Muscle layer of colon (tissue), 2 donors: ENCODE data around the gene VPS37B.
"Not testable (repeated sequence)": the region's sequence is repeated elsewhere in the genome, so short reads cannot be mapped to it uniquely, and the experiment has no call there.

Experiments used
- H3K27ac ChIP-seq: one replicate; pipeline ENCODE4 v1.7.0; 2013; ENCODE audit warnings: low read depth, mild to moderate bottlenecking, low read length, moderate library complexity
- H3K27me3 ChIP-seq, 2 donors: one replicate each; pipeline ENCODE4 v1.7.0; 2013; ENCODE audit warnings: low read length in 2 of 2, mild to moderate bottlenecking in 2 of 2; ENCODE audit not compliant: insufficient read depth in 2 of 2, control insufficient read depth in 1 of 2
- H3K36me3 ChIP-seq: one replicate; pipeline ENCODE4 v1.7.0; 2013; ENCODE audit warnings: mild to moderate bottlenecking, low read length; ENCODE audit not compliant: insufficient read depth
- H3K4me1 ChIP-seq: one replicate; pipeline ENCODE4 v1.7.0; 2013; ENCODE audit warnings: mild to moderate bottlenecking, low read length; ENCODE audit not compliant: insufficient read depth
- H3K4me3 ChIP-seq, 2 donors: one replicate each; pipeline ENCODE4 v1.7.0; 2013; ENCODE audit warnings: low read length in 2 of 2, low read depth in 1 of 2, mild to moderate bottlenecking in 1 of 2, moderate library complexity in 1 of 2
- H3K9ac ChIP-seq: one replicate; pipeline ENCODE4 v1.7.0; 2013; ENCODE audit warnings: low read length
- H3K9me3 ChIP-seq: one replicate; pipeline ENCODE4 v1.7.0; 2013; ENCODE audit warnings: mild to moderate bottlenecking, low read length
- donor health status: abdominal sarcoma.
- donor health status: Adenocarcinoma of cecum.

The VPS37B gene

GRCh38 chr12:122895704-122896636, at the start of gene VPS37B:
Gene VPS37B, minus strand, starts transcription at chr12:122896124. Its CDS starts 62 bp downstream, at chr12:122896062.
- H3K4me3 ChIP-seq: peak within 1 kb of the TSS; percentile 75 to 92
- no peaks in the 10 kb centered on the region for H3K27me3 ChIP-seq
- peak within 1 kb of the TSS; percentile 89 for H3K27ac ChIP-seq
- H3K4me1 ChIP-seq: peaks cover 26% of the 10 kb centered on the region
- no peaks in the 10 kb centered on the region for H3K36me3 ChIP-seq
- H3K9me3 ChIP-seq: no peaks in the 10 kb centered on the region
- peak within 1 kb of the TSS; percentile 92 for H3K9ac ChIP-seq

DNA sequence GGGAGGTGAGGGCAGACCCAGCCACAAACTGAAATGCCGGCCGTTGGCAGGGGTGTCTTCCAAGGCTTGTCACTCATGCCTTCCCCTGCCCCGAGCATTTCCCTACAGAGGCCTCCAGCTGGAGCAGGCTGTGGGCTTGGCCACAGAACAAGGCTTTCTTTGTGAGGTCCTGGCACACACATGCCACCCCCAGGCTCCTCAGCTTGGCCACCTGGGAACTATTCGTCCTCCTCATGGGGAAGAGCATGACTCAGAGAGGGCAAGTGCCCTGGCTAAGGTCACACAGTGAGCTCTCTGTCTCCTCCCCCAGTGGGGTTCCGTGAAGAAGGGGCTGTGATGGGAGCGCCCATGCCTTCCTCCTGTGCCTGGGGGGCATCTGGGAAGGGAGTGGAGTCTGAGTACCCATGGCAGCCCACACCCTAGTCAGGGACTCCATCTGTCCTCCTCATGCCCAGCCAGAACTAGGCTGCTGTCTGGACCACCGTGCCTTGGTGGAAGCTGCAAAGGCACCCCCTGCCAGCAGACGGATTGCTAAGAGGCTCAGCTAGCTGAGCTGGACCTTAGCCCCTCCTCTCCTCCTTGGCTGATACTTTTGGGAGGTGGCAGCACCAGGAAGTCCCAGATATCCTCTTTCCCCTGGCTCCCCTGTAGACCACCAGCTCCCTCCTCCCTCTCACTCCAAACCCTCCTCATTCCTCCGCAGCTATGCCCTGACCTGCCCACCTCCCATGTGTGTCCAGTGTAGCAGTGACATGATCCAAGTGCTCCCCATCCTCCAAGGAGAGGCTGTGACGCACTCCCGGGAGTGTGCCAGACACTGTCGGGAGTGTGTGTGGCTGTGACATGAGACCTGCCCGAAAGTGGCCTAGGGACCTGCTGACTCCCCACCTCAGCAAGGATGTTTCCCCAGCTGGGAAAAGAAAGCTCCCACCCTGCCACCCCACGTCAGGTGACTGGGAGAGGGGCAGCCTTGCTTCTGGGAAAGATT, 49.0 kb upstream of the VPS37B start:
- H3K9ac ChIP-seq: no peak overlapping the region
- H3K27me3 ChIP-seq: no peaks in the 10 kb centered on the region
- no peak overlapping the region for H3K4me3 ChIP-seq
- no peaks in the 10 kb centered on the region for H3K9me3 ChIP-seq
- H3K4me1 ChIP-seq: peaks cover 15% of the 10 kb centered on the region
- no peaks in the 10 kb centered on the region for H3K36me3 ChIP-seq
- H3K27ac ChIP-seq: no peak overlapping the region

GRCh38 chr12:122943196-122943595, 47.3 kb upstream of the VPS37B start:
- no peak overlapping the region for H3K9ac ChIP-seq
- no peaks in the 10 kb centered on the region for H3K9me3 ChIP-seq
- peaks cover 15% of the 10 kb centered on the region for H3K4me1 ChIP-seq
- no peak overlapping the region for H3K4me3 ChIP-seq
- H3K36me3 ChIP-seq: no peaks in the 10 kb centered on the region
- H3K27ac ChIP-seq: no peak overlapping the region
- no peaks in the 10 kb centered on the region for H3K27me3 ChIP-seq

GRCh38 chr12:122942637-122943036, 46.7 kb upstream of the VPS37B start:
- H3K27ac ChIP-seq: no peak overlapping the region
- no peaks in the 10 kb centered on the region for H3K9me3 ChIP-seq
- no peaks in the 10 kb centered on the region for H3K27me3 ChIP-seq
- no peak overlapping the region for H3K4me3 ChIP-seq
- no peak overlapping the region for H3K9ac ChIP-seq
- H3K36me3 ChIP-seq: no peaks in the 10 kb centered on the region
- H3K4me1 ChIP-seq: peaks cover 15% of the 10 kb centered on the region

GRCh38 chr12:122941351-122941750, 45.4 kb upstream of the VPS37B start:
- H3K36me3 ChIP-seq, H3K9me3 ChIP-seq: not testable (repeated sequence)

DNA sequence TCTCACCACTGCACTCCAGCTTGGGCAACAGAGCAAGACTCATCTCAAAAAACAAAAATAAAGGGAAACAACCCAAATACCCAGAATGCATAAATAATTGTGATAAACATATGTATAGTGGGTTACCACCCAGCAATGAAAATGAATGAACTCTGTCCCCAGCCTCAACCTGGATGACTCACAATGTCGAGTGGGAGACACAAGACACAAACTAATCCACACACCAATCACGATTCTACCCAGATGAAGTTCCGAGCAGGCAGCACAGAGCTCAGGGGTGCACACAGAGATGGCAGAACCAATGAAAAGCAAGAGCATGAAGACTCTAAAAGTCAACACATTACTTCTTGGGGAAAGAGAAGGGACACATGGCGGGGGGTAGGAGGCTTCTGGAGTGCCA, 43.2 kb upstream of the VPS37B start:
- Histone ChIP-seq H3K27ac (no peak overlapping the region), H3K4me1 (no peaks in the 10 kb centered on the region), H3K27me3 (no peaks in the 10 kb centered on the region), H3K9ac (no peak overlapping the region), H3K9me3 (no peaks in the 10 kb centered on the region), H3K36me3 (no peaks in the 10 kb centered on the region), H3K4me3 (no peak overlapping the region)

More at GRCh38 chr12:122941351-122941750, 45.4 kb upstream of the VPS37B start:
- H3K4me3 ChIP-seq, H3K4me1 ChIP-seq, H3K27ac ChIP-seq, H3K27me3 ChIP-seq, H3K9ac ChIP-seq: not testable (repeated sequence)

DNA sequence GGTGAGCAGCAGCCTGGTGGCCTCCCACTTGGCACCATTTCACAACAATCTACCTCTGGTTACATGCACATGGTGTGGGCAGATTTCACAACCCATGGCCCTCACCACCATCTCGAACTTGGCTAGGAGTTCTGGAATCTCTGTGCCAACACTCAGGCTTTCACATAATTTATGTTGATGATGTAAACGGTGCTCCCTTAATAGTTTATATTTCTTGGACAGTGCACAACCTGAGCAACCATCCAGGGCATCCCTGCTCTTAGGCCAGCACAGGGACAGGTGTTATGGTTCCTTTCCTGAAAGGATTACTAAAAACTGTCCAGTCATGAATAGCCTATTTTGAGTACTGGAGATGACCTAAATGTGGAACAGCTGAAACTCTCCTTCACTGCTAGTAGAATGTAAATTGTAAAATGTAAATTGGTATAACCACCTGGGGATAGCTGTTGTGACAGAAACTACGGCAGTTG, 41.7 kb upstream of the VPS37B start:
- no peak overlapping the region for H3K4me3 ChIP-seq
- no peaks in the 10 kb centered on the region for H3K27me3 ChIP-seq
- no peak overlapping the region for H3K9ac ChIP-seq
- no peaks in the 10 kb centered on the region for H3K36me3 ChIP-seq
- no peaks in the 10 kb centered on the region for H3K9me3 ChIP-seq
- H3K4me1 ChIP-seq: no peaks in the 10 kb centered on the region
- no peak overlapping the region for H3K27ac ChIP-seq

DNA sequence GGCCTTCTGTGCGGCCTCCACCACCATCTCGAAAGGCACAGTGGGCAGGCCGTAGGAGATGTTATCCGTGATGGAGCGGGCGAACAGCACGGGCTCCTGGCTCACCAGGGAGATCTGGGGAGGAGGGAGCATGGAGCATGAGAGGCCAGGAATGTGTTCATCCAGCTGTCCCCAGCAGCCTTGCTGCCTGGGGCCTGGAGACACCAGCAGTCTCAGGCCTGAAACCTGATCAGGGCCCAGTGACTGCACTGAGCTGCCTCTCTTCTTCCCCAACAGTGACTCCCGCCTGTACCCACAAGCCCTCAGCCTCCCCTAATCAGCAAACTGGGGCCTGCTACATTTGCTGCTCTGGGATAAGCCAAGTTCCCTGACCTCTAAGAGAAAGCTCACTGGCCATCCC, 39.4 kb upstream of the VPS37B start:
- H3K27ac ChIP-seq: no peak overlapping the region
- H3K9me3 ChIP-seq: no peaks in the 10 kb centered on the region
- H3K27me3 ChIP-seq: no peaks in the 10 kb centered on the region
- H3K9ac ChIP-seq: no peak overlapping the region
- no peaks in the 10 kb centered on the region for H3K4me1 ChIP-seq
- H3K36me3 ChIP-seq: no peaks in the 10 kb centered on the region
- H3K4me3 ChIP-seq: no peak overlapping the region

- no peaks in the 10 kb centered on the region for H3K4me1 ChIP-seq
- no peak overlapping the region for H3K27ac ChIP-seq
- no peak overlapping the region for H3K4me3 ChIP-seq
- no peaks in the 10 kb centered on the region for H3K36me3 ChIP-seq
- H3K9me3 ChIP-seq: no peaks in the 10 kb centered on the region
- no peaks in the 10 kb centered on the region for H3K27me3 ChIP-seq
- no peak overlapping the region for H3K9ac ChIP-seq
Measured at GRCh38 chr12:122934722-122935121, 38.8 kb upstream of the VPS37B start.

DNA sequence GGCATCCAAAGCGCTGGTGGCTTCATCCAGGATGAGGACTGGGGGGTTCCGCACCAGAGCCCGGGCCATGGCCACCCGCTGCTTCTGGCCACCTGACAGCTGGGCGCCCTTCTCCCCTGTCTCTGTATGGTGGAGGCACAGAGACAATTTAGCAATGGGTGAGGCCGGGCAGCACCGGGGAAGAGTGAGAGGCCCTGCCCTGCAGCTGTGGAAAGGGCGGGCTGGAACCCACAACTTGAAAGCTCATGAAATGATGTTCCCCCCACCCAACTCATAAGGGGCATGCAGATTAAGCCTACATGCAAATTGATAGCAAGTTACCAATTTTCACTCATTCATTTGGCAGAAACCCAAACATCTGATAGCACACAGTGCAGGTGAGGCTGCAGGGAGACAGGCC, 36.3 kb upstream of the VPS37B start:
- no peaks in the 10 kb centered on the region for H3K27me3 ChIP-seq
- no peak overlapping the region for H3K9ac ChIP-seq

GRCh38 chr12:122929812-122930211, 33.9 kb upstream of the VPS37B start:
- H3K27me3 ChIP-seq: no peaks in the 10 kb centered on the region
- H3K27ac ChIP-seq: no peak overlapping the region
- H3K9me3 ChIP-seq: no peaks in the 10 kb centered on the region
- H3K4me1 ChIP-seq: no peaks in the 10 kb centered on the region
- H3K36me3 ChIP-seq: no peaks in the 10 kb centered on the region
- no peak overlapping the region for H3K4me3 ChIP-seq
- no peak overlapping the region for H3K9ac ChIP-seq

More for the DNA sequence above, 36.3 kb upstream of the VPS37B start:
- H3K9me3 ChIP-seq: no peaks in the 10 kb centered on the region
- no peak overlapping the region for H3K4me3 ChIP-seq
- H3K27ac ChIP-seq: no peak overlapping the region
- H3K36me3 ChIP-seq: no peaks in the 10 kb centered on the region
- H3K4me1 ChIP-seq: no peaks in the 10 kb centered on the region
